GM23248 (cell line): Measurements from ENCODE around the gene MOV10L1.

Experiments
- EZH2 ChIP-seq: fragments of 200-600 bp; sonication (generic); IDR thresholded peaks from 2 replicates; pipeline ENCODE4 v1.6.1; 2018; ENCODE audit warnings: antibody characterized with exemption, mild to moderate bottlenecking; ENCODE audit not compliant: insufficient read depth, poor library complexity, severe bottlenecking
- EZH2phosphoT487 ChIP-seq: fragments of 200-600 bp; sonication (generic); IDR thresholded peaks from 2 replicates; pipeline ENCODE4 v1.6.1; 2018; ENCODE audit warnings: antibody characterized with exemption, moderate library complexity, mild to moderate bottlenecking, low read depth; ENCODE audit not compliant: insufficient read depth

GRCh38 chr22:50205781-50206569, 116.2 kb downstream of the MOV10L1 start:
- TF ChIP-seq EZH2 = no peak
- TF ChIP-seq EZH2phosphoT487 = no peak
